T-helper 2 cell (primary cell): ENCODE results near the gene GPATCH2L.
A peak's percentile ranks its signal among the peaks of the same experiment; 100 is the strongest.

ENCODE experiments used
- DNase-seq, 5 experiments: peaks; one replicate each; pipeline versions ENCODE4 v3.0.0 to v3.0.0-alpha.2; 2012 to 2022

Gene GPATCH2L

GRCh38 chr14:76136476-76137110 is 15.1 kb upstream of the GPATCH2L start:
- no peak for DNase-seq

- no peak for DNase-seq
These were observed 13.5 kb upstream of the GPATCH2L start for GRCh38 chr14:76138119-76138757.

DNA sequence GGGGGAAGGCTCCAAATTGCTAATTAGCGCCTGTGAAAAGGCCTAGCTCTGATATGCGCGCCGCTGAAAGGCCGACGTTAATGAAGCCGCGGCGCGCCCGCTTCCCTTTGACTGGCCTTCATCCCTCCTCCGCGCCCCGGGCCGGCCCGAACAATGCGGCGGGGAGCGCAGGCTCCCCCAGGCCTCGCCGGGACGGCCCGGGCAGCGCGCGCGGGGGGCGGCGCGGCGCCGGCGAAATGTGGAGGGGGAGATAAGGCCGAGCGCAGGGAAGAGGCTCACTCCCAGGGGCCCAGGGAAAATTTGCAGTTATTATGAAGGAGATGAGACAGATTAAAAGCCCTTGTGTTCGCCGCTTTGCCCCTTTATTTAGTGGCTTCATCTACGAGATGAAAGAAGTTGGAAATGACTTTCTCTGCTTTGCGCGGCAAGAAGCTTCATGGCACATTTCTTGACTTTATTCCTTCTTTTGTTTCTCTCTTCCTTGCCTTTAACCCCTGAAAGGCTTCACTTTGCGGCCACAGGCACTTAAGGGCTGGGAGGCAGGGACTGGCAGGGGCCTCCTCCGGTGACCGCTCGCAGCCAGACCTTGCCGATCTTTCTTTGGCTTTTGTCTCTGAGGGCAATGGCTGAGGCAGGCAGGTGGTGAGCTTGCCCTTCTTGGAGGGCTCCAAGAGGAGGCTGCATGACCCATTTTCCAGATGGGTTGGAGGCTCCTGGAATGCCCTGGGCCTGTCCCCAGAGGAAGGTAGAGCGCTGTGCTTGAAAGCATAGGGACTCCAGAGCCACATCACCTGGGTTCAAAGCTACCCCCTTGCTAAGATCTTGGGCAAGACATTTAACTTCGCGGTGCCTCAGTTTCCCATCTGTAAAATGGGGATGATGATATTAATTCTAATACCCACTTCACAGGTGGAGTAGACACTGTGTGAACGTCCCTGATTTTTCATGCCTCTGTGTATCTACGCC is 12.7 kb upstream of the GPATCH2L start:
- no peak for DNase-seq

GRCh38 chr14:76143642-76144041 is 8.1 kb upstream of the GPATCH2L start:
- DNase-seq, result no peak

DNA sequence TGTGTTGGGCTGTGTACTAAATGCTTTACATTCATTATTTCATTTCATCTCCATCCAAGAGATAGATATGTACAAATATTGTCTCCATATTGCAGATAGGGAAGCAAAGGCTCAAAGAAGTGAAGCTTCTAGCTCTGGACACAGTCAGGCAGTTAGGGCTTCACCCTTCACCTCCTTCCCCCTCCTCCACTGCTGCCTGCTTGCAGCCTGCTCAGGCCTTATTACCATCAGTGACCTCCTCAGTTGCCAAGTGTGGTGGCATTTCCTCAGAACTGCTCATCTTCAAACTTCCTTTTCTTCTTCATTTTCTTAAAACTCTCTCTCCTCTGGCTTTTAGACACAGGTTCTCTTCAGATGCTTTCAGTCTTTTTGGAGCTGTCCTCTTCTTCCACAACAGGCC is 4.7 kb upstream of the GPATCH2L start:
- no peak for DNase-seq

GRCh38 chr14:76149196-76149595 is 2.5 kb upstream of the GPATCH2L start:
- DNase-seq, result no peak

- peak; percentile 35 to 92 (median 53) for DNase-seq
These were observed 585 bp downstream of the GPATCH2L start for GRCh38 chr14:76152333-76152681.

- no peak for DNase-seq
These were observed 2.2 kb downstream of the GPATCH2L start for GRCh38 chr14:76153919-76154318.

- DNase-seq, result no peak
These were observed 2.9 kb downstream of the GPATCH2L start for GRCh38 chr14:76154539-76155126.

GRCh38 chr14:76163668-76164363 is 12.1 kb downstream of the GPATCH2L start:
- DNase-seq, result no peak

DNA sequence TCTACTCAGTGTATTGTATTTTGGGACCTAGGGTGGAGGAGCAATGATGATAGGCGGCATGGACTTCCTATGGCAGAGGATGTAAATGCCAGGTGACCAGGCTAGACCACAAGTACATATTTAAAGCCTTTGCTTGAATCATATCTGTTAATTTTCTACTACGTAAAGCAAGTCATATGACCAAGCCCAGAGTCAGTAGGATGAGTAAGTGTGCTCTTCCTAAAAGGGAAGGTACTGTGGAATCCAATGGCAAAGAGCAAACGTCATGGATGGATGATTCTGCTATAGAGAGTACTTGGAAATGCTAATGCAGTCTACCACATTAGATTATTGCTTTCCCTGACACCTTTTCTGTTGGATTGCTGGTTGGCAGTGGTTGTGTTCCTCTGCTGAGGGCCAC is 16.8 kb downstream of the GPATCH2L start:
- DNase-seq, result no peak

- no peak for DNase-seq
These were observed 18.1 kb downstream of the GPATCH2L start for GRCh38 chr14:76169776-76170175.

GRCh38 chr14:76174982-76175381 is 23.3 kb downstream of the GPATCH2L start:
- no peak for DNase-seq

DNA sequence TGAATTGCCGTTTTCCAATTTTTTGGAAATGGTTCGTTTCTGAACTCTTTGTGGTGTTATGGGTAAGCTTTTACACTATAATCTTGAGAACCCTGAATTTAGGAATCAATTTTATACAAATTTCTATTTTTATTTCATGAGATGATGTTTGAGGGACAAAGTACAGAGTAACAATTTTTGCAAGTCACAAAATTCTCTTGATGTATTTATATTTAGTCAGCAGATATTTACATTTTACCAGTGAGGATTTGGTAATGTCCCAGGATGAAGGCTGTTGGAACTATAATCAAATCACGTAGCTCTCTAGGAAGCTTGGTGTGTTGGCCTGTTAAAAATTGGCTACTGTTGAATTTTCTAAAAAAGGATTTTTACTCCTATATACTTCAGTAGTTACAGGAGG is 24.2 kb downstream of the GPATCH2L start:
- DNase-seq, result no peak

- no peak for DNase-seq
These were observed 29.8 kb downstream of the GPATCH2L start for GRCh38 chr14:76181546-76181945.

GRCh38 chr14:76186308-76187027 is 34.7 kb downstream of the GPATCH2L start:
- DNase-seq, result no peak

GRCh38 chr14:76191297-76191696 is 39.6 kb downstream of the GPATCH2L start:
- no peak for DNase-seq

GRCh38 chr14:76193696-76194095 is 42.0 kb downstream of the GPATCH2L start:
- no peak for DNase-seq

GRCh38 chr14:76194327-76194726 is 42.6 kb downstream of the GPATCH2L start:
- DNase-seq, result no peak

DNA sequence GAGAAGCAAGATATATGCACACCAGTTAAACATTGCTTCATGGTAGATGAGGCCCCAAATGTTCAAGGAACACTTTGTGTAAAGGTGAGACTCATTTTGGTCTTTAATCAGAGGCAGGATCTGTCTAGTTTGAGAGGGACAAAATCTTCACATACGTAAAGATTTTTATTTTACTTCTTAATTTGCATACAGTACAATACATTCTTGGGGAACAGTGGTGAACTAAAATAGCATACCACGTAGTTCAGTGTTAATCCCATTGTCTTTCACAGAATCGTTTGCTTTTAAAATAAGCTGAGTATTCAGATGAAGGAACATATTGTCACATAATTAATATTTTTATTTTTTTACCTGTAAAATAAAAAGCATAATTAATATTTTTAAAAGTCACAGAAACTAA is 43.3 kb downstream of the GPATCH2L start:
- no peak for DNase-seq

DNA sequence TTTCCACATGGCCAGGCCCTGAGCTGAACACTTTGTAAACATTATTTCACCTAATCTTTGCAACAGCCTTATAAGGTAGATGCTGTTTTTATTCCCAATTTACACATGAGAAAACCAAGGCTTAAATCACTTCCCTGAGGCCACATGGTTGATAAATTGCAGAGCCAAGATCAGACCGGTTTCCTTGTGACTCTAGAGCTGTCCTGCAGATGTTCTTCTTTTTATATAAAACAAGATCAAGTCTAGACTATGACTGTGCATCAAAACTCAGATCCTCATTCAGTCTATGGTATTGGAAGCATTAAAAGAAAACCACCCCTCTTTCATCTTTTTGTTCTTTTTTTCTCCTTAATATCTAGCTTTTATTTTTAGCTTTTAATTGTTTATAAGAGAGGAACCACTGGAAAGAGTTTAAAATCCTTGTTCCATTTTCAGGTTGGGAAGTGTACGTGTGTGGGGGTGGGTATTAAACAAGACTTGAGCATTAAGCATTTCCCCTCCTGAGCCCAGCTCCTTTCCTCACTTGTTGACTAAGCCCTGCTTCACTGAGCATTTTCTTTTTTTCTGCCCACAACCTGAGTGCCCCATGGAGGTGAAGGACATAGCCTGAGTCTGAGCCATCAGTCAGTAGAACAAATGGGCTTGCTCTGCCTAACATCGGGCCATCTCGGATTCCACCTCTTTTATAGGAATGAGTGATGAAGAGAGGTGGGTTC is 45.4 kb downstream of the GPATCH2L start:
- DNase-seq, result no peak
